NB4 (cell line): ENCODE data around the gene ARHGAP45.

Source experiments
- DNase-seq: peaks from one replicate; pipeline ENCODE4 v3.0.0; 2010; ENCODE audit warnings: low read depth
- H3K4me3 ChIP-seq: one replicate; pipeline ENCODE4 v1.5.1; 2011; ENCODE audit warnings: mild to moderate bottlenecking, low read depth, low read length, moderate library complexity
- CTCF ChIP-seq: IDR thresholded peaks from one replicate; pipeline ENCODE4 v1.5.1; 2012; ENCODE audit warnings: low read depth, low read length
- MAX ChIP-seq: IDR thresholded peaks from 2 replicates; pipeline ENCODE4 v1.6.1; 2011; ENCODE audit warnings: low read depth, low read length
- MYC ChIP-seq: IDR thresholded peaks from 2 replicates; pipeline ENCODE4 v1.6.1; 2011; ENCODE audit warnings: low read depth, low read length
- POLR2A ChIP-seq: IDR thresholded peaks from 2 replicates; pipeline ENCODE4 v1.6.1; 2011; ENCODE audit warnings: mild to moderate bottlenecking; ENCODE audit not compliant: insufficient read length; ENCODE audit errors: extremely low read depth

The ARHGAP45 gene

GRCh38 chr19:1108291-1109031, 41.5 kb downstream of the ARHGAP45 start:
- no peak for DNase-seq
- H3K4me3 ChIP-seq: no peak overlapping the region
- no peak for TF ChIP-seq MAX
- TF ChIP-seq POLR2A: no peak
- TF ChIP-seq CTCF: no peak
- TF ChIP-seq MYC: no peak

- no peak for DNase-seq
- TF ChIP-seq POLR2A (no peak), MYC (no peak), CTCF (no peak), MAX (no peak)
- H3K4me3 ChIP-seq: no peak overlapping the region
Measured at GRCh38 chr19:1109032-1109551, 42.1 kb downstream of the ARHGAP45 start.

GRCh38 chr19:1109697-1110671, 43.0 kb downstream of the ARHGAP45 start:
- no peak overlapping the region for H3K4me3 ChIP-seq
- DNase-seq: no peak
- no peak for TF ChIP-seq MAX
- no peak for TF ChIP-seq CTCF

GRCh38 chr19:1110809-1111640, 44.1 kb downstream of the ARHGAP45 start:
- TF ChIP-seq POLR2A (no peak), MYC (no peak), CTCF (no peak), MAX (no peak)
- H3K4me3 ChIP-seq: no peak overlapping the region

GRCh38 chr19:1111641-1112267, 44.8 kb downstream of the ARHGAP45 start:
- no peak for TF ChIP-seq MAX
- no peak for TF ChIP-seq MYC
- TF ChIP-seq CTCF: no peak
- TF ChIP-seq POLR2A: no peak
- no peak for DNase-seq
- no peak overlapping the region for H3K4me3 ChIP-seq

More at GRCh38 chr19:1110809-1111640, 44.1 kb downstream of the ARHGAP45 start:
- DNase-seq: no peak
